Measurements from ENCODE around the gene AKR7A3.
"Not testable (repeated sequence)": the region's sequence is repeated elsewhere in the genome, so short reads cannot be mapped to it uniquely, and the experiment has no call there.

DNA sequence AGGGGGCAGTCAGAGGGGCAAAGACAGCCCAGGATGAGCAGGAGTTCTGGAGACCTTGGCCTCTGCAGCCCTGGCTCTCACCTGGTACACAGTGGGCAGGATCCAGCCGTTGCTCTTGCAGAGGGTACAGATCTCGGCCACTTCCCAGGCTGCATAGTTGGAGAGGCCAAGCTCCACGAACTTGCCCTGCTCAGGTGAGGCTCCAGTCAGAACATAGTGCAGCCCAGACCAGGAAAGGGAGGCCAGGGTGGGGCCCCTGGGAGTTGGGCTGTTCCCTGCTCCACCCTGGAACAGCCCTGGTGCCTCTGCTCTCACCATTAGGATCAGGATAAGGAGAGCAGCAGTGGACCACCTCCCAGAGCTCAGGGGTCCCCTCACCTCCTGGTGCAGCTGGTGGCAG lies 2.8 kb downstream of the AKR7A3 start:
- not testable (repeated sequence) for TF ChIP-seq HNF4G (IDR thresholded peaks at IDR 0.05); GABPA (IDR thresholded peaks at IDR 0.05 in 1 of 2, conservative IDR thresholded peaks at IDR 0.05 in 1 of 2); TAF1 (conservative IDR thresholded peaks at IDR 0.05); CTCF (IDR thresholded peaks at IDR 0.05; ENCODE audit: low read depth, low read length, missing input control); EGR1 (IDR thresholded peaks at IDR 0.05; ENCODE audit: low read depth in 2 of 2); REST (IDR thresholded peaks at IDR 0.05); YY1 (IDR thresholded peaks at IDR 0.05)
- TF ChIP-seq, protein P1, sequence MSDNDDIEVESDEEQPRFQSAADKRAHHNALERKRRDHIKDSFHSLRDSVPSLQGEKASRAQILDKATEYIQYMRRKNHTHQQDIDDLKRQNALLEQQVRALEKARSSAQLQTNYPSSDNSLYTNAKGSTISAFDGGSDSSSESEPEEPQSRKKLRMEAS (IDR thresholded peaks at IDR 0.05): not testable (repeated sequence)
- TF ChIP-seq, protein P2, sequence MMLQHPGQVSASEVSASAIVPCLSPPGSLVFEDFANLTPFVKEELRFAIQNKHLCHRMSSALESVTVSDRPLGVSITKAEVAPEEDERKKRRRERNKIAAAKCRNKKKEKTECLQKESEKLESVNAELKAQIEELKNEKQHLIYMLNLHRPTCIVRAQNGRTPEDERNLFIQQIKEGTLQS (IDR thresholded peaks at IDR 0.05): not testable (repeated sequence)

All from liver (tissue), 3 donors.